Endodermal cell (in vitro differentiated cells): ENCODE data around the gene TOP2B. TPM values are rescaled to one million over a fixed set of nuclear protein-coding genes. Genes with fewer than 3 reads are reported as not detected.

Experiments
- DNase-seq: peaks from one replicate; pipeline ENCODE4 v3.0.0-alpha.2; 2017
- H3K27ac ChIP-seq: 2 replicates; pipeline ENCODE4 v1.5.1; 2013; ENCODE audit warnings: mild to moderate bottlenecking, low read depth, low read length, moderate library complexity
- H3K27me3 ChIP-seq: 2 replicates; pipeline ENCODE4 v1.6.1; 2013; ENCODE audit warnings: mild to moderate bottlenecking, low read length, moderate library complexity; ENCODE audit not compliant: insufficient read depth, control insufficient read depth, poor library complexity, severe bottlenecking
- H3K36me3 ChIP-seq: 2 replicates; pipeline ENCODE4 v1.7.0; 2013; ENCODE audit warnings: mild to moderate bottlenecking, low read length, moderate library complexity; ENCODE audit not compliant: control insufficient read depth, insufficient read depth
- H3K4me1 ChIP-seq: one replicate; pipeline ENCODE4 v1.7.0; 2013; ENCODE audit warnings: low read length; ENCODE audit not compliant: control insufficient read depth, insufficient read depth
- H3K4me3 ChIP-seq: 2 replicates; pipeline ENCODE4 v1.5.1; 2013; ENCODE audit warnings: mild to moderate bottlenecking, low read length, moderate library complexity
- H3K9ac ChIP-seq: 2 replicates; pipeline ENCODE4 v1.6.1; 2013; ENCODE audit warnings: mild to moderate bottlenecking, low read length, moderate library complexity; ENCODE audit not compliant: poor library complexity, severe bottlenecking; ENCODE audit errors: extremely low read depth
- H3K9me3 ChIP-seq: 2 replicates; pipeline ENCODE4 v1.6.1; 2013; ENCODE audit warnings: mild to moderate bottlenecking, low read length, moderate library complexity; ENCODE audit not compliant: control insufficient read depth
- H3K27ac Mint-ChIP-seq: 2 replicates; pipeline ENCODE4 v1.8.0; 2020; ENCODE audit warnings: mixed read lengths
- H3K27me3 Mint-ChIP-seq: 2 replicates; pipeline ENCODE4 v1.8.0; 2021; ENCODE audit warnings: mild to moderate bottlenecking, mixed read lengths; ENCODE audit not compliant: insufficient read depth
- H3K36me3 Mint-ChIP-seq: 2 replicates; pipeline ENCODE4 v1.8.0; 2020; ENCODE audit warnings: low read depth, mixed read lengths
- H3K4me1 Mint-ChIP-seq: 2 replicates; pipeline ENCODE4 v1.8.0; 2020; ENCODE audit warnings: mixed read lengths
- H3K4me3 Mint-ChIP-seq: 2 replicates; pipeline ENCODE4 v1.8.0; 2020; ENCODE audit warnings: mild to moderate bottlenecking, moderate library complexity, mixed read lengths
- H3K9me3 Mint-ChIP-seq: 2 replicates; pipeline ENCODE4 v1.8.0; 2020; ENCODE audit warnings: mild to moderate bottlenecking, mixed read lengths
- CTCF ChIP-seq: fragments of 200-600 bp; sonication (generic); conservative IDR thresholded peaks from 2 replicates; pipeline ENCODE4 v1.5.0; 2021; ENCODE audit warnings: antibody characterized with exemption, mild to moderate bottlenecking
- WGBS, 2 experiments: methylation state at CpG; one replicate each; pipeline versions ENCODE4 v1.1.5 to v1.1.7; 2013; ENCODE audit warnings: missing lambda C conversion rate in 2 of 2, mixed read lengths in 1 of 2; ENCODE audit not compliant: insufficient coverage in 1 of 2, insufficient read length in 1 of 2; 5-methylcytosine and 5-hydroxymethylcytosine counted together
- total RNA-seq, 2 donors: library from RNA; stranded (reverse); fragmentation: NEBNext Ultra II Directional in 1 of 2; extraction: Animal tissue kit (Norgen Biotek cat#: 25700) in 1 of 2; gene quantifications; 2 replicates in 1 of 2; 3 replicates in 1 of 2; pipeline ENCODE4 v1.2.1, GENCODE V29; 2021

Gene TOP2B
- total RNA-seq, 2 donors from 2014 or later = 182 to 209 TPM

DNA sequence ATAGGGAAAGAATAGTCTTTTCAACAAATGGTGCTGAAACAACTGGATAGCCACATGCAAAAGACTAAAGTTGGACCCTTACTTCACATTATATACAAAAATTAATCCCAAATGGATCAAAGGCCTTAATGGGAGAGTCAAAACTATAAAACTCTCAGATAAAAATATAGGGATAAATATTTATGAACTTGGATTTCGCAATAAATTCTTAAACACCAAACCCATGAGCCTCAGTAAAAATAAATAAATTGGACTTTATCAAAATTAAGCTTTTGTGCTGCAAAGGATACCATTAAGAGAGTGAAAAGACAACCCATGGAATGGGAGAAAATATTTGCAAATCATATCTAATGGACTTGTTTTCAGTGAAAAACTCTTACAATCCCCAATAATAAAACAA lies 18.7 kb upstream of the TOP2B start:
- H3K36me3 ChIP-seq = no peaks in the 10 kb centered on the region
- H3K9me3 ChIP-seq = no peaks in the 10 kb centered on the region
- no peak overlapping the region for H3K4me3 Mint-ChIP-seq
- peaks cover 5% of the 10 kb centered on the region for H3K4me1 Mint-ChIP-seq
- H3K9me3 Mint-ChIP-seq = no peaks in the 10 kb centered on the region
- DNase-seq = no peak
- no peaks in the 10 kb centered on the region for H3K4me1 ChIP-seq
- H3K9ac ChIP-seq = no peak overlapping the region
- H3K27me3 Mint-ChIP-seq = no peaks in the 10 kb centered on the region
- no peaks in the 10 kb centered on the region for H3K27me3 ChIP-seq
- WGBS, 2 experiments = no CpG with 5 or more reads among the region's 1 CpG
- H3K36me3 Mint-ChIP-seq = no peaks in the 10 kb centered on the region
- H3K4me3 ChIP-seq = no peak overlapping the region
- no peak overlapping the region for H3K27ac ChIP-seq
- no peak for TF ChIP-seq CTCF
- no peak overlapping the region for H3K27ac Mint-ChIP-seq

DNA sequence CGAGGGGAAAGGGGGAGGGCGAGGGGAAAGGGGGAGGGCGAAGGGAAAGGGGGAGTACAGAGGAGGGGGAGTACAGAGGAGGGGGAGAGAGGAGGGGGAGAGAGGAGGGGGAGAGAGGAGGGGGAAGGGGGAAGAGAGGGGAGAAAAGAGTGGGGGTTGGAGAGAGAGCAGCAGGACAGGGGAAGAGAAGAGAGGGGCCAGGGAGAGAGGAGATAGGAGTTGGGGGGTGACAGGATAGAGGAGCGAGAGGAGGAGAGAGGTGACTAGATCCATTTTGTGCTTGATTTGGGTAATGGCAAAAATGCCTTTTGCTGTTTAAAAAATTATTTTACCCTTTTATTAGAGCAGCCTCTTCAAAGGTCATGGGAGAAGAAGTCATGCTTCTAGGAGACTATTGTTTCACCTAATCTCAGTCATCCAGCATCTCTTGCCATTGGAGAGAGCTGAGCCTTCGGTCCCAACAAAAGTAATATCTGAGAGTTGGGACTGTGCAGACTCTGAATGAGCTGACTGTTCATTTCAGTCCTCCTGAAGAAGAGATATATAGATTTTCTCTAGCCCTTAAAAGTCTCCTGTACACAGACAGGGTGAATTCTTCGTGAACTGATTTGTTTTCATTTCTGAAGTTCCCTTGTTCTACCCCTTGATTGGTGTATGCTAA lies 15.1 kb upstream of the TOP2B start:
- Histone ChIP-seq H3K36me3 (no peaks in the 10 kb centered on the region), H3K9me3 (no peaks in the 10 kb centered on the region), H3K9ac (no peak overlapping the region), H3K4me3 (no peak overlapping the region), H3K27me3 (no peaks in the 10 kb centered on the region), H3K27ac (no peak overlapping the region), H3K4me1 (peaks cover 6% of the 10 kb centered on the region)
- TF ChIP-seq CTCF = no peak
- 80 to 100% methylated on average over 1 to 3 of the region's 6 CpGs for WGBS, 2 experiments
- no peaks in the 10 kb centered on the region for H3K27me3 Mint-ChIP-seq
- H3K4me3 Mint-ChIP-seq = no peak overlapping the region
- H3K27ac Mint-ChIP-seq = no peak overlapping the region
- H3K9me3 Mint-ChIP-seq = no peaks in the 10 kb centered on the region
- peaks cover 17% of the 10 kb centered on the region for H3K4me1 Mint-ChIP-seq
- no peaks in the 10 kb centered on the region for H3K36me3 Mint-ChIP-seq
- no peak for DNase-seq

GRCh38 chr3:25679166-25679565 lies 14.5 kb upstream of the TOP2B start:
- Mint-ChIP-seq H3K4me1 (peaks cover 17% of the 10 kb centered on the region), H3K4me3 (no peak overlapping the region), H3K36me3 (no peaks in the 10 kb centered on the region), H3K27ac (no peak overlapping the region), H3K27me3 (no peaks in the 10 kb centered on the region), H3K9me3 (no peaks in the 10 kb centered on the region)
- no peak overlapping the region for H3K27ac ChIP-seq
- no peak overlapping the region for H3K4me3 ChIP-seq
- H3K9ac ChIP-seq = no peak overlapping the region
- no peaks in the 10 kb centered on the region for H3K27me3 ChIP-seq
- WGBS, 2 experiments = no CpG with 5 or more reads among the region's 2 CpGs
- no peak for DNase-seq
- TF ChIP-seq CTCF = no peak
- peaks cover 6% of the 10 kb centered on the region for H3K4me1 ChIP-seq
- H3K9me3 ChIP-seq = no peaks in the 10 kb centered on the region
- H3K36me3 ChIP-seq = no peaks in the 10 kb centered on the region
